EL (cell line): ENCODE measurements around the gene ST6GALNAC2.
"Not testable (repeated sequence)": the region's sequence is repeated elsewhere in the genome, so short reads cannot be mapped to it uniquely, and the experiment has no call there.

Source experiments
- DNase-seq: peaks from one replicate; pipeline ENCODE4 v3.0.0-alpha.2; 2016

The ST6GALNAC2 gene

GRCh38 chr17:76538941-76539570 is 46.6 kb downstream of the ST6GALNAC2 start:
- DNase-seq = no peak

GRCh38 chr17:76538281-76538931 is 47.3 kb downstream of the ST6GALNAC2 start:
- DNase-seq = no peak

- no peak for DNase-seq
These were observed 47.9 kb downstream of the ST6GALNAC2 start, which contains the start of gene CYGB for GRCh38 chr17:76537578-76538280. CYGB (minus strand) TSS chr17:76537709; CDS start chr17:76537542, 167 bp downstream.

GRCh38 chr17:76537288-76537577 is 48.4 kb downstream of the ST6GALNAC2 start:
- DNase-seq = no peak

- DNase-seq = no peak
These were observed 49.0 kb downstream of the ST6GALNAC2 start for GRCh38 chr17:76536511-76537287.

- DNase-seq = no peak
These were observed 49.7 kb downstream of the ST6GALNAC2 start for GRCh38 chr17:76535788-76536510.

- no peak for DNase-seq
These were observed 50.6 kb downstream of the ST6GALNAC2 start for GRCh38 chr17:76534831-76535732.

GRCh38 chr17:76533640-76534359 is 51.9 kb downstream of the ST6GALNAC2 start:
- DNase-seq = not testable (repeated sequence)

- no peak for DNase-seq
These were observed 53.5 kb downstream of the ST6GALNAC2 start for GRCh38 chr17:76532072-76532651.

GRCh38 chr17:76531486-76532038 is 54.1 kb downstream of the ST6GALNAC2 start:
- DNase-seq = no peak

- no peak for DNase-seq
These were observed 54.7 kb downstream of the ST6GALNAC2 start for GRCh38 chr17:76530811-76531485.

- peak; percentile 36 for DNase-seq
These were observed 55.5 kb downstream of the ST6GALNAC2 start for GRCh38 chr17:76530095-76530723.

- DNase-seq = peak; percentile 87
These were observed 56.2 kb downstream of the ST6GALNAC2 start for GRCh38 chr17:76529224-76530094.

- no peak for DNase-seq
These were observed 57.0 kb downstream of the ST6GALNAC2 start for GRCh38 chr17:76528528-76529223.

- DNase-seq = no peak
These were observed 57.5 kb downstream of the ST6GALNAC2 start for GRCh38 chr17:76528156-76528527.

- DNase-seq = peak; percentile 82
These were observed 58.1 kb downstream of the ST6GALNAC2 start for GRCh38 chr17:76527430-76528111.

- not testable (repeated sequence) for DNase-seq
These were observed 58.6 kb downstream of the ST6GALNAC2 start for GRCh38 chr17:76527016-76527415.
